OCI-M1 (cell line): ENCODE data around the gene GPRC5A.

Experiments
- DNase-seq: peaks from one replicate; lab custom pipeline; 2025; lab: John Stamatoyannopoulos, UW

Gene GPRC5A

GRCh38 chr12:12885096-12885792, 6.1 kb upstream of the GPRC5A start:
- no peak for DNase-seq

GRCh38 chr12:12887471-12887870, 3.9 kb upstream of the GPRC5A start:
- no peak for DNase-seq

GRCh38 chr12:12889701-12890100, 1.7 kb upstream of the GPRC5A start:
- no peak for DNase-seq

GRCh38 chr12:12890543-12891079, 751 bp upstream of the GPRC5A start:
- DNase-seq, result peak; percentile 34

- no peak for DNase-seq
Observed at GRCh38 chr12:12891881-12892355, 556 bp downstream of the GPRC5A start.

- no peak for DNase-seq
Observed at GRCh38 chr12:12892681-12893141, 1.3 kb downstream of the GPRC5A start.

GRCh38 chr12:12893438-12893837, 2.1 kb downstream of the GPRC5A start:
- no peak for DNase-seq

GRCh38 chr12:12896260-12896659, 4.9 kb downstream of the GPRC5A start:
- DNase-seq, result no peak

GRCh38 chr12:12897302-12897701, 5.9 kb downstream of the GPRC5A start:
- no peak for DNase-seq

GRCh38 chr12:12898136-12898717, 6.9 kb downstream of the GPRC5A start:
- no peak for DNase-seq

GRCh38 chr12:12898911-12899511, 7.6 kb downstream of the GPRC5A start:
- DNase-seq, result no peak

- DNase-seq, result no peak
Observed at GRCh38 chr12:12899530-12900380, 8.4 kb downstream of the GPRC5A start.

GRCh38 chr12:12900786-12901157, 9.4 kb downstream of the GPRC5A start:
- DNase-seq, result no peak

- no peak for DNase-seq
Observed at GRCh38 chr12:12901158-12901791, 9.9 kb downstream of the GPRC5A start.

- no peak for DNase-seq
Observed at GRCh38 chr12:12902036-12902435, 10.7 kb downstream of the GPRC5A start.

- DNase-seq, result no peak
Observed at GRCh38 chr12:12903642-12904609, 12.6 kb downstream of the GPRC5A start.

GRCh38 chr12:12907552-12907951, 16.2 kb downstream of the GPRC5A start:
- DNase-seq, result no peak

- no peak for DNase-seq
Observed at GRCh38 chr12:12908252-12908651, 16.9 kb downstream of the GPRC5A start.

- DNase-seq, result no peak
Observed at GRCh38 chr12:12908711-12909110, 17.3 kb downstream of the GPRC5A start.

- peak; percentile 48 for DNase-seq
Observed at GRCh38 chr12:12909228-12909994, 18.0 kb downstream of the GPRC5A start.
